ENCODE measurements around the gene POLD4.

Gene POLD4

DNA sequence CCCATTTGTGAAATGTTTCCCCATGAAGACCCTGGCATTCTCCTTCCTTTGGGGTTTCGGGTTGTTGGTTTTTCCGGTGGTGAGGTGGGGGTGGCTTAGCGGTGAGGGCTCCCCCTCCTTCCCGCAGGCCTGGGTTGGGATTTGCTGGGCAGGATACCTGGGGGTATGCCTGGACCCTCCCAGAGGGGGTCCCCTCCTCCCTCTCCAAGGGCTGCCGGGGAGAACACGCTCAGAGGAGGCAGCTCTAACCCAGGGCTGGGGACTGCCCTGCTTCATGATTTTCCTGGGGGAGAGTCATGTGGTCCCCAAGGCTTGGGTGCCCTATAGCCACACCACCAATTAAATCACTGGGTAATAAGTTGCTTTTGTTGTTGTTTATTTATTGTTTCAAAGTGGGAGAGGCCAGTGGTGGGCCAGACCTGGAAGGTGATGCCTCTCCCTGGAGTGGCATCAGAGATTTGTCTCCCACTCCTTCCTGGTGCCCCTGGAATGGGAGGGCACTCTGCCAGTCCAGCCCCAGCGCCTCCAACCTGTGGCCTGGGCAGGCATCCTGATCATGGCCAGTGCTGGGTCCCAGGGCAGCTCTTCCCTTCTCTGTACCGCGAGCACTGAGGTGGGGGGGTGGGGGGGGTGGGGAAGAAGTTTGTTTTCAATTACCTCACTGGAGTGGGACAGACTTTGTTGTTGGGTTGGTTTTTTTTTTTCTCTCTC lies 21.4 kb upstream of the POLD4 start:
- H3K27me3 ChIP-seq (ENCODE audit: insufficient read depth, low read length), result peaks cover 48% of the 10 kb centered on the region
- H3K4me3 ChIP-seq (ENCODE audit: low read length), result peak overlapping the region; percentile 61
- H3K27ac ChIP-seq (ENCODE audit: low read depth, low read length), result peak overlapping the region; percentile 75
- peak overlapping the region; percentile 57; the same call in 1 of the 2 replicates for H3K9ac ChIP-seq (ENCODE audit: low read depth, low read length)
- H3K9me3 ChIP-seq (ENCODE audit: insufficient read depth, low read depth, low read length), result no peaks in the 10 kb centered on the region
- H3K4me1 ChIP-seq (ENCODE audit: insufficient read depth, low read length), result peaks cover 39% of the 10 kb centered on the region
- H3K36me3 ChIP-seq (ENCODE audit: insufficient read depth, low read length), result no peaks in the 10 kb centered on the region
- 2% methylated on average over 7 of the region's 9 CpGs for WGBS

DNA sequence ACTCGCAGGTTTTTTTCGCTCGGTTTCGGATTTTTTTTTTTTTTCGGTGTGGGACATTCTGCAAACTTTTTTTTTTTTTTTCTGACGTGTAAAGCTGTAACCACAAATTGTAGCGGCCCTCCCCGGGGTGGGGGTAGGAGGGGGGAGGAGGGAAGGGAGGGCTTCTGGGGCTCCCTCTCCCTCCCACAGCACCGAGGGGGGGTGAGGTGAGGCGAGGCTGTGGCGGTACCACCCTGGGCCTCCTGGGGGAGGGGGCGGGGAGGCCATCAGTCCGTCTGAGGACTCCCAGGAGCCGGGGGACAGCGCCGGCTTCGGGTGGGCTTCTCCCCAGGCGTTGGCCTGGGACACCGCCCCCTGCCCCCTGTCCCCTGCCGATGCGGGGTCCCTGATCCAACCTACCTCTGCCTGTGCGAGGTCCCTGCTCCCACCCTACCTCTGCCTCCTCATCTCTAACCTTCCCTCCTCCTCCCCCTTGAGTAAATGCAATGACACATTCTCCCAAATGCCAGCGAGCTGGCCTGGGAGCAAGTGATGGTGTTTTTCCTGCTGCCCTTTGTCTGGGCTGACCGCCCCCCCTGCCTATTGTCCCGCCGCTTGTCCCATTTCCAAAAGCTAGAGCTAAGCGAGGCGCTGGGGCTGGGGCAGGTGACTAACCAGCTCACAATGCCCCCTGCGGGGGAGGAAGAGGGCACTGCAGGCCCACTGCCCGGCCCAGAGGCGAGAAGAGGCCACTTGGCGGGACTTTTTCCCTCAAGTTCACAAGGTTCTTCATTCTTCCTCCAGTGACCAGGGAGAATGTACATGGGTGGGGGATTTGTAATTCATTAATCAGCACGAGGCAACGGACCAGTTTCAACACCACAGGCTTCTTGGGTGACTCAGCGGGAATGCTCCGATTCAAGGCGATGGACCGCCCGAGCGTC lies 20.6 kb upstream of the POLD4 start:
- peaks cover 37% of the 10 kb centered on the region for H3K4me1 ChIP-seq (ENCODE audit: insufficient read depth, low read length)
- H3K27me3 ChIP-seq (ENCODE audit: insufficient read depth, low read length), result peaks cover 54% of the 10 kb centered on the region
- 1% methylated on average over 34 of the region's 40 CpGs for WGBS
- peak overlapping the region; percentile 75 for H3K27ac ChIP-seq (ENCODE audit: low read depth, low read length)
- H3K9me3 ChIP-seq (ENCODE audit: insufficient read depth, low read depth, low read length), result no peaks in the 10 kb centered on the region
- peak overlapping the region; percentile 61 for H3K4me3 ChIP-seq (ENCODE audit: low read length)
- H3K9ac ChIP-seq (ENCODE audit: low read depth, low read length), result peak overlapping the region; percentile 63; the same call in 1 of the 2 replicates
- H3K36me3 ChIP-seq (ENCODE audit: insufficient read depth, low read length), result no peaks in the 10 kb centered on the region

DNA sequence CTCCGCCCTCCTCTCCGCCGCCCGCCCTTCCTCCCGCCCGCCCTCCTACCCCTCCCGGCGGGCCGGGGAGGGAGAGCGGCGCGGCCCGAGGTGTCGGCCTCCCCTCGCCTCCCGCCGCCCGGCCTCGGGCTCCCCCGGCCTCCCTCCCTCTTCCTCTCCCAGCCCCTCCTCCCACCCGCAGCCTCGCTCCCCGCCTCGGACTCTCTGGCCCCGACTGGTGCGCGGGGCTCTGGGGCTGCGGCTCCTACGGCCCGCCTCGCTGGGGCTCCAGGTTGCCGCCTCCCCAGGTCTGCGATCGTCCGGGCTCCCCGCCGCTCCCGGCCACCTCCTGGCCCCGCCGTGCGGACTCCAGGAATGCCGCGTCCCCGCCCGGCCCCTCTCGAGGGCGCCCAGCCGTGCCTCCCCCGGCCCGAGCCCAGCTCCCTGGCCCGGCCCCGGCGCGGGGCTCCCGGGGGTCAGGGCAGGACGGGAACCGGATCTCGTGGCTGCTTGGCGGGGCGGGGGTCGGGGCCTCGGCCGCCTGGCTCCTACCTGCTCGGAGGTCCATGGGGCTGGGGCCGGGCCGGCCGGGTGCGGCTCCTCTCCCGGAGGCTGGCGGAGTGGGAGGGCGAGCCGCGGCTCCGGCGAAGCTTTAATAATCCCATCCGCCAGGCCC lies 19.8 kb upstream of the POLD4 start, which contains the start of gene CLCF1:
Gene CLCF1 (minus strand): TSS at position 606 of the 655 bp plus-strand sequence. CDS start 59 bp downstream, at position 547.
- peaks cover 37% of the 10 kb centered on the region for H3K4me1 ChIP-seq (ENCODE audit: insufficient read depth, low read length)
- H3K27me3 ChIP-seq (ENCODE audit: insufficient read depth, low read length), result peaks cover 54% of the 10 kb centered on the region
- WGBS, result under 1% methylated on average over 75 of the region's 76 CpGs
- H3K27ac ChIP-seq (ENCODE audit: low read depth, low read length), result peak within 1 kb of the TSS; percentile 75
- H3K9me3 ChIP-seq (ENCODE audit: insufficient read depth, low read depth, low read length), result no peaks in the 10 kb centered on the region
- H3K4me3 ChIP-seq (ENCODE audit: low read length), result peak within 1 kb of the TSS; percentile 61
- H3K36me3 ChIP-seq (ENCODE audit: insufficient read depth, low read length), result no peaks in the 10 kb centered on the region
- peak within 1 kb of the TSS; percentile 63; the same call in 1 of the 2 replicates for H3K9ac ChIP-seq (ENCODE audit: low read depth, low read length)

DNA sequence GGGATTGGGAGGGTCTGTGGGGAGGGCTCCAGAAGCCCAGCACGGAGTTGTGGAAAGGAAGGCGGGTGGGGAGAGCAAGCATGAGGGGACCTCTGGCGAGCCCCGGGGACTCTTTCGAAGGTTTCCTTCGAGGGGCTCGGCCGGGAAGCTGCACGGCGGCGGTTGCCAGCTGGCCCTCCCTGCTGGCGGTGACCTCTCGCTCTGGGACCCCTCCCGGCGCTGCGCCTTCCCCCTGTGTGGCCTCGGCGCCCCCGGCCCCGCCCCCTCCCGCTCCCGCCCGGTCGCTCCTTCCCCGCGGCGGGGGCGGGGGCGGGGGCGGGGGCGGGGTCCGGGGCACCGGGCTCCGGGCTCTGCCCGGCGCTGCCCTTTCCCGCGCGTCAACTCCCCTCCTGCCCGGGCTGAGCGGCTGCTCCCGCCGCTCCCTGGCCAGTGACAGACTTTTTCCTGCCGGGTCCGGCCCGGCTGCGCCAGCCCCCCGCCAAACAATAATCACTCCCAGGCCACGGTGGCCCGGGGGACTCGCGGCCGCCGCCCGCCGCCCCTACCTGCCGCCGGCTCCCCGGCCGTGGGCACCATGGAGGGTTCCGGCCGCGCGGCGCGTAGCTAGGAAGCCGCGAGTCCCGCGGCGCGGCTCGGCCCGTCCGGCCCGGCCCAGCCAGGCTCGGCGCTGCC lies 19.1 kb upstream of the POLD4 start:
- peak overlapping the region; percentile 55; the same call in 1 of the 2 replicates for H3K27ac ChIP-seq (ENCODE audit: low read depth, low read length)
- peaks cover 51% of the 10 kb centered on the region for H3K27me3 ChIP-seq (ENCODE audit: insufficient read depth, low read length)
- H3K36me3 ChIP-seq (ENCODE audit: insufficient read depth, low read length), result no peaks in the 10 kb centered on the region
- under 1% methylated on average over 78 of the region's 78 CpGs for WGBS
- H3K4me1 ChIP-seq (ENCODE audit: insufficient read depth, low read length), result peaks cover 37% of the 10 kb centered on the region
- H3K9me3 ChIP-seq (ENCODE audit: insufficient read depth, low read depth, low read length), result no peaks in the 10 kb centered on the region
- peak overlapping the region; percentile 47; the same call in 1 of the 2 replicates for H3K9ac ChIP-seq (ENCODE audit: low read depth, low read length)
- peak overlapping the region; percentile 61 for H3K4me3 ChIP-seq (ENCODE audit: low read length)

DNA sequence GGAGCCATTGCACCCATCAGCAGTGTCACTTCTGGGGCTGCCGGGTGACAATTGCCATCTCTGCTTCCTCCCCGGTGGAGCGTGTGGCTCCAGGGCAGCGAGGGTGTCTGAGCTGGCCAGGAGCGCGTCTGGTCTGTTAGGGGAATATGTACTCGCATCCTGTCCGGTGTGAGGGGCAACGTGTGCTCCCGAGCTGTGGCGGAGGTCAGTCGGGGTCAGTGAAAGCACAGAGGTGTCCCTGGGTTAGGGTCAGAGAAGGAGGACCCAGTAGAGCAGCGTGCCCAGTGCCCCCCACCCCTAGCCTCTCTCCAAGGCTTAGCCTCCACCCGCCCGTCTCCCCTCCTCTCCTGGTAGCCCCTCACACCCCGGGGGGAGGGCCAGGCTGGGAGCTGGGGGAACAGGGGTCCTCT lies 18.6 kb upstream of the POLD4 start:
- peaks cover 37% of the 10 kb centered on the region for H3K4me1 ChIP-seq (ENCODE audit: insufficient read depth, low read length)
- H3K9ac ChIP-seq (ENCODE audit: low read depth, low read length), result 0 out of 2 replicates have a peak overlapping the region, but pooled peaks have one; percentile 13
- peak overlapping the region; percentile 13; the same call in 1 of the 2 replicates for H3K27ac ChIP-seq (ENCODE audit: low read depth, low read length)
- no peaks in the 10 kb centered on the region for H3K9me3 ChIP-seq (ENCODE audit: insufficient read depth, low read depth, low read length)
- WGBS, result 8% methylated on average over 13 of the region's 16 CpGs
- peaks cover 46% of the 10 kb centered on the region for H3K27me3 ChIP-seq (ENCODE audit: insufficient read depth, low read length)
- H3K36me3 ChIP-seq (ENCODE audit: insufficient read depth, low read length), result no peaks in the 10 kb centered on the region
- H3K4me3 ChIP-seq (ENCODE audit: low read length), result peak overlapping the region; percentile 53

DNA sequence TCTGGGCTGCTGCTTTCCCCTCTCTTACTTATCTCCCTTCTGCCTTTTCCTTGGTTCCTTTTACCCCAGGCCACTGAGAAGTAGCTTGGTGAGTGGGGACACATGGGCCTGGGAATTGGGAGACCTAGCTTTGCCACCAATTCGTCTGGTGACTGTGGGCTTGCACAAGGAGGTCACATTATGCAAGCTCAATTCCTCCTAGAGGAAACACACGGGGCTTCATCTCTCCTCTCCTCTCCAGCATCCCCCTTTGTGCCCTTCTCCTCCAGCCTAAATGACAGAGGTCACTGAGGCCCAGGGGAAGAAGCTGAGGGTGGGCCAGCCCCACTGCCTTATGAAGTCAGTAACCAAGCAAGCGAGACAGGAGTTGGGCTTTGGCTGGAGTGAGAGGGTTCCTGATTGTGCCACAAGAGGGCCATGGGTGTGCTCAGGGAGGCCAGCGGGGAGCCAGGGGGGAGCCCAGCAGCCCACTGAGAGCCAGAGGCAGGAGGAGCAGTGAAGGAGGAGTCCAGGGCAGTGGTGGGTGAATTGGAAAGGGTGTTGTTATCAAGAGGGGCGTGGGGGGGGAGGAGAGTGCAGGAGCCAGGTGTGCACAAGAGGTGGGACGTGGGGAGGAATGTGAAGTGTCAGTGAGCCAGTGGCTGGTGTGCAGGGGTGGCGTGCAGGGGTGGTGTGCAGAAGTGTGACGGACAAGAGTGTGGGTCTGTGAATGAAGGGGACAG lies 18.0 kb upstream of the POLD4 start:
- Histone ChIP-seq H3K9ac (ENCODE audit: low read depth, low read length) (no peak overlapping the region), H3K4me1 (ENCODE audit: insufficient read depth, low read length) (peaks cover 34% of the 10 kb centered on the region), H3K9me3 (ENCODE audit: insufficient read depth, low read depth, low read length) (no peaks in the 10 kb centered on the region), H3K27me3 (ENCODE audit: insufficient read depth, low read length) (peaks cover 40% of the 10 kb centered on the region), H3K27ac (ENCODE audit: low read depth, low read length) (no peak overlapping the region), H3K36me3 (ENCODE audit: insufficient read depth, low read length) (no peaks in the 10 kb centered on the region), H3K4me3 (ENCODE audit: low read length) (peak overlapping the region; percentile 53)
- 44% methylated on average over 8 of the region's 8 CpGs for WGBS

DNA sequence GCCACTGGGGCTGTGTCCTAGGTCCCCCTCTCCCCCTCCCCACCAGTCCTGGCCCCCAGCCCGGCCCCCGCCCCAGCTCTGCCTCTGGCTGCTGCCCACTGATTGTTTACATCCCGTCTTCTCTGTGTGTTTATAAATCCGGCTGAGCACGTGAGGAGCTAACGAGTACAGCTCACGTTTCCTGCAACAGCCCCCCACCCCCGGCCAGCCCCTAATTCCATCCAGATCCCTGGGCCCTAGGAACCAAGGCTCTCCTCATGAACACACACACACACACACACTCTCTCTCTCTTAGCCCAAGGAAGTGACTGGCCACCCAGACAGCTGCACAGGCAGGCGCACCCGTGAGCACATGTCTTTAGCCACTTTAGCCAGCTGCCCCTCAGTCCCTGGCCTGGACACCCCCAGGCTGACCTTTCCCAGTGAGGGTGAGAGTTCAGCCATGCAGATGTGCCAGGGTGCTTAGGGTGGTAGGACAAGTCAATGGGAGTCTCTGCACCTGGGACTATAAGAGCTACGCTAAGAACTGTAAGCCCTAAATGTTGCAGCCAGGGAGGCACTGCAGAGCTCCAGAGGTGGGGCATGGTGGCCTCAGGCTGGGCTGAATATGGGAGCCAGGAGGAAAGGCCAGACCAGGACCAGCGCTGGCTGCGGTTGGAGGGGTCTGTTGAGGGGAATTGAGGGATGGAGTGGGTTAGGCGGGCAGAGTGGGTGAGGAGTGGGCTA lies 17.2 kb upstream of the POLD4 start:
- Histone ChIP-seq H3K4me1 (ENCODE audit: insufficient read depth, low read length) (peaks cover 29% of the 10 kb centered on the region), H3K36me3 (ENCODE audit: insufficient read depth, low read length) (no peaks in the 10 kb centered on the region), H3K9ac (ENCODE audit: low read depth, low read length) (no peak overlapping the region), H3K9me3 (ENCODE audit: insufficient read depth, low read depth, low read length) (no peaks in the 10 kb centered on the region), H3K27me3 (ENCODE audit: insufficient read depth, low read length) (peaks cover 34% of the 10 kb centered on the region), H3K4me3 (ENCODE audit: low read length) (no peak overlapping the region), H3K27ac (ENCODE audit: low read depth, low read length) (no peak overlapping the region)
- 55% methylated on average over 14 of the region's 14 CpGs for WGBS

DNA sequence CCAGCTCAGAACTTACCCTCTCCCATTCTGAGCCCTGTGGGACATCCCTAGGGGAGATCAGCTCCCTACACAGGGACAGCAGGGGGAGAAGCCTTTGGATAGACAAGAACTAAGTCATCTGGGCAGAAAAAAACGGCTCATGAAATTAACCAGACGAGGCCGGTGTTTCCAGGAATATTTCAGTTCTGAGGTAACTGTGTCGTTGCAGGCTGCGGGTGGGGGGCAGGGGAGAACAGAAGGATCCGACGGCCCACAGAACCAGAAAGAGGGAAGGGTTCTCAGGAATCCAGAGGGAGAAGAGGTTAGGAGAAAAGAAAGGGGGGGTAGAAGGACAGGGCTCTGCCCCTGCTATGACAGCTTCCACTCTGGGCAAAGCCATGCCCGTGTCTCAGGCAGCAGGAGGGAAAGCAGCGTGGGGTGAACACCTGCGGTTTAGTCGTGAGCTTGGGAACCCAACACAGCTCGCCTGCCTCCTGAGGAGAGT lies 16.5 kb upstream of the POLD4 start:
- Histone ChIP-seq H3K36me3 (ENCODE audit: insufficient read depth, low read length) (no peaks in the 10 kb centered on the region), H3K9me3 (ENCODE audit: insufficient read depth, low read depth, low read length) (no peaks in the 10 kb centered on the region), H3K4me3 (ENCODE audit: low read length) (no peak overlapping the region), H3K4me1 (ENCODE audit: insufficient read depth, low read length) (peaks cover 29% of the 10 kb centered on the region), H3K27ac (ENCODE audit: low read depth, low read length) (no peak overlapping the region), H3K9ac (ENCODE audit: low read depth, low read length) (no peak overlapping the region), H3K27me3 (ENCODE audit: insufficient read depth, low read length) (peaks cover 33% of the 10 kb centered on the region)
- 61% methylated on average over 12 of the region's 12 CpGs for WGBS

DNA sequence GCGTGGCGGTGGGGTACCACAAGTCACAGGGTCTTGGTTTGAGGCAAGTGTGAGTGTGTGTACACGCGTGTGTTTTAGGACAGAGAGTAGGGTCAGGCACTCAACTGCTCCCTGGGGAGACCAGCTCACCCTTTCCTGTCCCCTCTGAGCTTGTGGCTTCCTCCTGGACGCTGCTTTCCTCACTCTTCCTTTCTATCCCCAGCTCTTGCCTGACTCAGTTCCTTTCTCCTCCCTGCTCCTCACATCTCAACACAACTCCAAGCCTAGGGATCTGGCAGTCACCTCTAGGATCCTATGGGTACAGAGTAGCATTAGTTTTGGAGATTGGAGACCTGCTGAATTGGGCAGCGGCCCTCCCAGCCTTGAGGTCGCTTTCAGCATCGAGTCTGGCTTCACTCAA lies 15.9 kb upstream of the POLD4 start:
- no peaks in the 10 kb centered on the region for H3K9me3 ChIP-seq (ENCODE audit: insufficient read depth, low read depth, low read length)
- no peak overlapping the region for H3K27ac ChIP-seq (ENCODE audit: low read depth, low read length)
- no peak overlapping the region for H3K9ac ChIP-seq (ENCODE audit: low read depth, low read length)
- WGBS, result 92% methylated on average over 8 of the region's 8 CpGs
- no peak overlapping the region for H3K4me3 ChIP-seq (ENCODE audit: low read length)
- no peaks in the 10 kb centered on the region for H3K36me3 ChIP-seq (ENCODE audit: insufficient read depth, low read length)
- peaks cover 25% of the 10 kb centered on the region for H3K4me1 ChIP-seq (ENCODE audit: insufficient read depth, low read length)
- peaks cover 28% of the 10 kb centered on the region for H3K27me3 ChIP-seq (ENCODE audit: insufficient read depth, low read length)

Data from HUES64 (cell line).